Right lobe of liver (tissue), 6 donors: Measurements from ENCODE around the gene BNIP2. TPM values are rescaled to one million over a fixed set of nuclear protein-coding genes. Genes with fewer than 3 reads are reported as not detected.
A peak's percentile ranks its signal among the peaks of the same experiment; 100 is the strongest.

Experiments
- ATAC-seq, 4 donors: fragments of 200-7000 bp; cut with Tn5 transposase; one replicate each; pipeline ENCODE4 v1.9.1; 2020; ENCODE audit warnings: mild to moderate bottlenecking in 4 of 4, moderate library complexity in 4 of 4
- DNase-seq, 3 donors: peaks; one replicate each; pipeline ENCODE4 v3.0.0-alpha.2; 2020
- H3K27ac ChIP-seq, 3 donors: fragments of 200-600 bp; one replicate each; pipeline ENCODE4 v1.8.0; 2022
- H3K27me3 ChIP-seq, 2 donors: fragments of 200-600 bp; one replicate each; pipeline ENCODE4 v1.8.0; 2022
- H3K36me3 ChIP-seq, 4 donors: fragments of 200-600 bp; sonication (generic) in 1 of 4; one replicate each; pipeline versions ENCODE4 v1.5.1 to v1.8.0; 2017 to 2022; ENCODE audit warnings: control low read depth in 1 of 4
- H3K4me1 ChIP-seq, 4 donors: fragments of 200-600 bp; sonication (generic) in 1 of 4; one replicate each; pipeline versions ENCODE4 v1.5.1 to v1.8.0; 2017 to 2022; ENCODE audit warnings: control low read depth in 1 of 4
- H3K4me3 ChIP-seq, 3 donors: fragments of 200-600 bp; one replicate each; pipeline ENCODE4 v1.8.0; 2022
- H3K9me3 ChIP-seq, 4 donors: fragments of 200-600 bp; sonication (generic) in 1 of 4; one replicate each; pipeline versions ENCODE4 v1.5.1 to v1.8.0; 2017 to 2022; ENCODE audit warnings: control low read depth in 1 of 4
- POLR2A ChIP-seq: fragments of 450-650 bp; IDR thresholded peaks from one replicate; pipeline ENCODE4 v1.6.1; 2017; ENCODE audit warnings: antibody characterized with exemption, mild to moderate bottlenecking
- WGBS: methylation state at CpG from one replicate; pipeline ENCODE4 v1.1.6; 2018; ENCODE audit warnings: low coverage, low lambda C conversion rate; ENCODE audit not compliant: insufficient coverage; ENCODE audit errors: missing lambda C conversion rate; 5-methylcytosine and 5-hydroxymethylcytosine counted together
- intact Hi-C, 2 donors: fragments of 100-400 bp; cut with DNase I; formaldehyde crosslinking; loops; one replicate each; pipeline versions ENCODE4 v1.11.2 to v1.14.1; 2022
- long read RNA-seq: library from polyadenylated mRNA; unstranded; transcript quantifications from one replicate; pipeline ENCODE4 v2.0.0, GENCODE V29; 2019
- total RNA-seq, 6 experiments: library from RNA; depleted of rRNA in 2 of 6; stranded (reverse); fragments of >200 nt in 2 of 6; fragmentation: NEBNext Ultra II Directional in 3 of 6; extraction: Animal tissue kit (Norgen Biotek cat#: 25700) in 3 of 6; gene quantifications; one replicate each; pipeline versions ENCODE4 v1.1.0 to v1.2.4, GENCODE V29; 2016 to 2023
- TF ChIP-seq, protein P1 (sequence below), 4 donors: fragments of 200-600 bp in 3 of 4; fragments of 450-650 bp in 1 of 4; IDR thresholded peaks; one replicate each; pipeline versions ENCODE4 v1.5.1 to v1.8.0; 2016 to 2022; ENCODE audit warnings: antibody characterized with exemption in 4 of 4, mild to moderate bottlenecking in 2 of 4
- donor health status: DM: no; HTN: yes; CAD: no.
- donor health status: DM: no; HTN: no; CAD: no.
- donor health status: DM: no; HTN: no; CAD: no.
- donor health status: DM: no; HTN: yes; CAD: no.
- donor health status: DM: no; HTN: yes; CAD: no.

BNIP2 gene, protein sequence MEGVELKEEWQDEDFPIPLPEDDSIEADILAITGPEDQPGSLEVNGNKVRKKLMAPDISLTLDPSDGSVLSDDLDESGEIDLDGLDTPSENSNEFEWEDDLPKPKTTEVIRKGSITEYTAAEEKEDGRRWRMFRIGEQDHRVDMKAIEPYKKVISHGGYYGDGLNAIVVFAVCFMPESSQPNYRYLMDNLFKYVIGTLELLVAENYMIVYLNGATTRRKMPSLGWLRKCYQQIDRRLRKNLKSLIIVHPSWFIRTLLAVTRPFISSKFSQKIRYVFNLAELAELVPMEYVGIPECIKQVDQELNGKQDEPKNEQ
- 10 to 100 TPM; 23.7 to 54.0 (median 41.0) TPM for total RNA-seq
- long read RNA-seq, full-length matches to known transcripts, result 3 of 7 reads
- long read RNA-seq, partial matches to known transcripts, result 2 of 7 reads
- long read RNA-seq, other reads (novel, unspliced or antisense), result 2 of 7 reads

- Histone ChIP-seq H3K9me3 (no peaks in the 10 kb centered on the region), H3K36me3 (no peaks in the 10 kb centered on the region), H3K4me1 (peaks cover 0 to 50% (median 16%) of the 10 kb centered on the region in 4 donors), H3K27me3 (no peaks in the 10 kb centered on the region), H3K4me3 (peak within 1 kb of the TSS; percentile 89 to 96 (median 95)), H3K27ac (peak within 1 kb of the TSS; percentile 99 to 100 (median 100))
- TF ChIP-seq, protein P1, sequence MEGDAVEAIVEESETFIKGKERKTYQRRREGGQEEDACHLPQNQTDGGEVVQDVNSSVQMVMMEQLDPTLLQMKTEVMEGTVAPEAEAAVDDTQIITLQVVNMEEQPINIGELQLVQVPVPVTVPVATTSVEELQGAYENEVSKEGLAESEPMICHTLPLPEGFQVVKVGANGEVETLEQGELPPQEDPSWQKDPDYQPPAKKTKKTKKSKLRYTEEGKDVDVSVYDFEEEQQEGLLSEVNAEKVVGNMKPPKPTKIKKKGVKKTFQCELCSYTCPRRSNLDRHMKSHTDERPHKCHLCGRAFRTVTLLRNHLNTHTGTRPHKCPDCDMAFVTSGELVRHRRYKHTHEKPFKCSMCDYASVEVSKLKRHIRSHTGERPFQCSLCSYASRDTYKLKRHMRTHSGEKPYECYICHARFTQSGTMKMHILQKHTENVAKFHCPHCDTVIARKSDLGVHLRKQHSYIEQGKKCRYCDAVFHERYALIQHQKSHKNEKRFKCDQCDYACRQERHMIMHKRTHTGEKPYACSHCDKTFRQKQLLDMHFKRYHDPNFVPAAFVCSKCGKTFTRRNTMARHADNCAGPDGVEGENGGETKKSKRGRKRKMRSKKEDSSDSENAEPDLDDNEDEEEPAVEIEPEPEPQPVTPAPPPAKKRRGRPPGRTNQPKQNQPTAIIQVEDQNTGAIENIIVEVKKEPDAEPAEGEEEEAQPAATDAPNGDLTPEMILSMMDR (IDR thresholded peaks at IDR 0.05), result no peak
- TF ChIP-seq POLR2A, result peak; percentile 98
- 0% methylated on average over 22 of the region's 78 CpGs for WGBS
- peak; percentile 99 to 100 (median 100) for DNase-seq
- intact Hi-C loops, result no loop called here
- peak; percentile 80 to 93 (median 89) for ATAC-seq
Measured at GRCh38 chr15:59688782-59689625, at the start of gene BNIP2. TSS of gene BNIP2 (minus strand) at chr15:59689320. CDS start at chr15:59682457, 6,863 bp downstream.

DNA sequence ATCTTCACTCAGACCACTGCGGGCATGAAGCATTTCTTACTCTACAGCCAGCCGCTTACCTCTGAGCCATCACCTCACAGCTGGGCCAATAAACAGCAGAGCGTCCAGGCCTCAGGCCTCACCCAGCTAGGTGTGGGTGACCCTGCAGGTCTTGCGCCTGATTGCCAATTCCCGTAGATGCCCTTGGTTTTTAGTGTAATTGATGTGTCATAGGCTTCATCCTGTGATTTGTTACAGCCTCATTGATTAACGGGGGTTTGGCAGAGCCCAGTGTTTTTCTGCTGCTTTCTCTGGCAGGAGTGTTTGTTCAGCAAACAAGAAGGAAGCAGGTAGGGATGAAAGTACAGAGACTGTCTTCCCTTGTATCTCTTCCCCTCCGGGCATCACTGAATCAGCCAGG is 49.6 kb upstream of the BNIP2 start:
- intact Hi-C loops, result no loop called here
- H3K27ac ChIP-seq, result peak overlapping the region; percentile 67 to 97 (median 94)
- no peaks in the 10 kb centered on the region for H3K36me3 ChIP-seq
- H3K4me3 ChIP-seq, result no peak overlapping the region
- no peaks in the 10 kb centered on the region for H3K27me3 ChIP-seq
- DNase-seq (peak; percentile 75 to 91 (median 90)), ATAC-seq (peak; percentile 77 to 84 (median 80))
- no peaks in the 10 kb centered on the region for H3K9me3 ChIP-seq
- H3K4me1 ChIP-seq, result peaks cover 0 to 31% (median 15%) of the 10 kb centered on the region in 4 donors
- peak; percentile 27 for TF ChIP-seq POLR2A
- TF ChIP-seq, protein P1 (IDR thresholded peaks at IDR 0.05), result peak in 1 of 4 donors; percentile 0
- WGBS, result 29% methylated on average over 7 of the region's 7 CpGs

GRCh38 chr15:59736181-59736580 is 47.1 kb upstream of the BNIP2 start:
- 67% methylated on average over 6 of the region's 7 CpGs for WGBS
- DNase-seq (no peak), ATAC-seq (no peak)
- Histone ChIP-seq H3K36me3 (no peaks in the 10 kb centered on the region), H3K27ac (no peak overlapping the region), H3K9me3 (no peaks in the 10 kb centered on the region), H3K4me1 (peaks cover 0 to 30% (median 15%) of the 10 kb centered on the region in 4 donors), H3K27me3 (no peaks in the 10 kb centered on the region), H3K4me3 (no peak overlapping the region)
- TF ChIP-seq, protein P1 (IDR thresholded peaks at IDR 0.05), result no peak
- TF ChIP-seq POLR2A, result no peak
- intact Hi-C loops, result no loop called here

- no peak for DNase-seq
Measured at GRCh38 chr15:59725151-59725486, 36.0 kb upstream of the BNIP2 start.

More at GRCh38 chr15:59725151-59725486, 36.0 kb upstream of the BNIP2 start:
- intact Hi-C loops, result no loop called here
- Histone ChIP-seq H3K4me3 (no peak overlapping the region), H3K9me3 (no peaks in the 10 kb centered on the region), H3K4me1 (peaks cover 0 to 19% (median 3%) of the 10 kb centered on the region in 4 donors), H3K27ac (peak overlapping the region in 2 of 3 donors; percentile 84), H3K27me3 (no peaks in the 10 kb centered on the region), H3K36me3 (no peaks in the 10 kb centered on the region)
- ATAC-seq, result no peak
- WGBS, result 15% methylated on average over 3 of the region's 3 CpGs
- TF ChIP-seq, protein P1 (IDR thresholded peaks at IDR 0.05), result no peak
- no peak for TF ChIP-seq POLR2A
